Inferior parietal cortex (tissue), 1 donor: ENCODE measurements around the gene ATF2.
"Not testable (repeated sequence)": the region's sequence is repeated elsewhere in the genome, so short reads cannot be mapped to it uniquely, and the experiment has no call there.

Experiments
- DNase-seq: peaks from one replicate; pipeline ENCODE4 v3.0.0-alpha.2; 2016; ENCODE audit errors: extremely low spot score

Gene ATF2

GRCh38 chr2:175164235-175164634, 3.8 kb downstream of the ATF2 start:
- no peak for DNase-seq

- DNase-seq: no peak
Observed at GRCh38 chr2:175158894-175159293, 9.1 kb downstream of the ATF2 start.

GRCh38 chr2:175156534-175156933, 11.5 kb downstream of the ATF2 start:
- DNase-seq: no peak

GRCh38 chr2:175154661-175155082, 13.3 kb downstream of the ATF2 start:
- no peak for DNase-seq

- DNase-seq: no peak
Observed at GRCh38 chr2:175152242-175152641, 15.8 kb downstream of the ATF2 start.

- DNase-seq: no peak
Observed at GRCh38 chr2:175151791-175152190, 16.2 kb downstream of the ATF2 start.

GRCh38 chr2:175147186-175147585, 20.8 kb downstream of the ATF2 start:
- DNase-seq: no peak

GRCh38 chr2:175143678-175144077, 24.3 kb downstream of the ATF2 start:
- DNase-seq: no peak

- DNase-seq: no peak
Observed at GRCh38 chr2:175143191-175143590, 24.8 kb downstream of the ATF2 start.

GRCh38 chr2:175140332-175140731, 27.7 kb downstream of the ATF2 start:
- DNase-seq: no peak

GRCh38 chr2:175137793-175138192, 30.2 kb downstream of the ATF2 start:
- no peak for DNase-seq

GRCh38 chr2:175136334-175137215, 31.4 kb downstream of the ATF2 start:
- no peak for DNase-seq

- DNase-seq: no peak
Observed at GRCh38 chr2:175135862-175136261, 32.1 kb downstream of the ATF2 start.

- DNase-seq: no peak
Observed at GRCh38 chr2:175135177-175135576, 32.8 kb downstream of the ATF2 start.

GRCh38 chr2:175131252-175131651, 36.8 kb downstream of the ATF2 start:
- no peak for DNase-seq

GRCh38 chr2:175126661-175127060, 41.3 kb downstream of the ATF2 start:
- DNase-seq: no peak

GRCh38 chr2:175123254-175123653, 44.7 kb downstream of the ATF2 start:
- no peak for DNase-seq

- DNase-seq: peak; percentile 58
Observed at GRCh38 chr2:175111200-175111657, 56.8 kb downstream of the ATF2 start.

- DNase-seq: not testable (repeated sequence)
Observed at GRCh38 chr2:175108091-175108490, 59.9 kb downstream of the ATF2 start.

GRCh38 chr2:175107146-175107545, 60.9 kb downstream of the ATF2 start:
- no peak for DNase-seq

- no peak for DNase-seq
Observed at GRCh38 chr2:175103191-175103590, 64.8 kb downstream of the ATF2 start.

GRCh38 chr2:175101514-175101913, 66.5 kb downstream of the ATF2 start:
- no peak for DNase-seq

- DNase-seq: no peak
Observed at GRCh38 chr2:175097297-175097696, 70.7 kb downstream of the ATF2 start.

- not testable (repeated sequence) for DNase-seq
Observed at GRCh38 chr2:175084117-175084516, 83.9 kb downstream of the ATF2 start.
